ENCODE results near the gene NUMA1. TPM values are rescaled to one million over a fixed set of nuclear protein-coding genes. Genes with fewer than 3 reads are reported as not detected.

Gene NUMA1
- polyA plus RNA-seq, 3 donors, result 79.0 to 132 (median 90.3) TPM

GRCh38 chr11:72007089-72007476, 73.3 kb downstream of the NUMA1 start:
- H3K27ac ChIP-seq (ENCODE audit: low read depth, low read length), result no peak overlapping the region
- 83 to 89% (median 88%) methylated on average over 15 of the region's 15 CpGs for WGBS, 3 donors

- H3K27ac ChIP-seq (ENCODE audit: low read depth, low read length), result no peak overlapping the region
- 86 to 89% (median 88%) methylated on average over 8 of the region's 8 CpGs for WGBS, 3 donors
Measured at GRCh38 chr11:72006309-72007088, 73.8 kb downstream of the NUMA1 start.

- H3K27ac ChIP-seq (ENCODE audit: low read depth, low read length), result no peak overlapping the region
Measured at GRCh38 chr11:72005347-72006260, 74.7 kb downstream of the NUMA1 start.

GRCh38 chr11:72004515-72005346, 75.6 kb downstream of the NUMA1 start:
- 86 to 92% (median 89%) methylated on average over 16 of the region's 16 CpGs for WGBS, 3 donors
- no peak overlapping the region for H3K27ac ChIP-seq (ENCODE audit: low read depth, low read length)

More at GRCh38 chr11:72005347-72006260, 74.7 kb downstream of the NUMA1 start:
- WGBS, 3 donors, result 80 to 88% (median 82%) methylated on average over 20 of the region's 20 CpGs

- no peak overlapping the region for H3K27ac ChIP-seq (ENCODE audit: low read depth, low read length)
- WGBS, 3 donors, result 91 to 95% (median 94%) methylated on average over 13 to 20 of the region's 20 CpGs
Measured at GRCh38 chr11:72003776-72004171, 76.6 kb downstream of the NUMA1 start.

- WGBS, 3 donors, result 81 to 88% (median 84%) methylated on average over 12 of the region's 12 CpGs
- no peak overlapping the region for H3K27ac ChIP-seq (ENCODE audit: low read depth, low read length)
Measured at GRCh38 chr11:72002841-72003775, 77.2 kb downstream of the NUMA1 start.

GRCh38 chr11:72001834-72002591, 78.3 kb downstream of the NUMA1 start:
- 67 to 69% (median 67%) methylated on average over 10 of the region's 10 CpGs for WGBS, 3 donors
- no peak overlapping the region for H3K27ac ChIP-seq (ENCODE audit: low read depth, low read length)

- WGBS, 3 donors, result 65 to 90% (median 87%) methylated on average over 11 of the region's 11 CpGs
- no peak overlapping the region for H3K27ac ChIP-seq (ENCODE audit: low read depth, low read length)
Measured at GRCh38 chr11:72001285-72001684, 79.1 kb downstream of the NUMA1 start.

- WGBS, 3 donors, result 89 to 92% (median 90%) methylated on average over 10 of the region's 10 CpGs
- no peak overlapping the region for H3K27ac ChIP-seq (ENCODE audit: low read depth, low read length)
Measured at GRCh38 chr11:72000202-72000867, 80.0 kb downstream of the NUMA1 start.

- 66 to 72% (median 71%) methylated on average over 8 of the region's 8 CpGs for WGBS, 3 donors
- H3K27ac ChIP-seq (ENCODE audit: low read depth, low read length), result peak overlapping the region; percentile 11
Measured at GRCh38 chr11:71999798-72000197, 80.5 kb downstream of the NUMA1 start.

GRCh38 chr11:71999362-71999761, 81.0 kb downstream of the NUMA1 start:
- 18 to 29% (median 22%) methylated on average over 2 of the region's 2 CpGs for WGBS, 3 donors
- H3K27ac ChIP-seq (ENCODE audit: low read depth, low read length), result peak overlapping the region; percentile 68

GRCh38 chr11:71998649-71999310, 81.6 kb downstream of the NUMA1 start, which contains the start of gene IL18BP:
Gene IL18BP, plus strand, starts transcription at chr11:71998909. Its CDS starts 1,076 bp downstream, at chr11:71999985.
- H3K27ac ChIP-seq (ENCODE audit: low read depth, low read length), result peak within 1 kb of the TSS; percentile 68
- WGBS, 3 donors, result 56 to 83% (median 59%) methylated on average over 11 of the region's 11 CpGs

- WGBS, 3 donors, result 95 to 100% (median 100%) methylated on average over 2 of the region's 2 CpGs
- no peak overlapping the region for H3K27ac ChIP-seq (ENCODE audit: low read depth, low read length)
Measured at GRCh38 chr11:71998061-71998460, 82.3 kb downstream of the NUMA1 start.

- H3K27ac ChIP-seq (ENCODE audit: low read depth, low read length), result no peak overlapping the region
- WGBS, 3 donors, result 90 to 98% (median 96%) methylated on average over 3 of the region's 3 CpGs
Measured at GRCh38 chr11:71997594-71997993, 82.7 kb downstream of the NUMA1 start.

GRCh38 chr11:71996946-71997345, 83.4 kb downstream of the NUMA1 start:
- H3K27ac ChIP-seq (ENCODE audit: low read depth, low read length), result no peak overlapping the region
- WGBS, 3 donors, result 54 to 87% (median 63%) methylated on average over 8 of the region's 8 CpGs

- 91 to 99% (median 95%) methylated on average over 4 of the region's 4 CpGs for WGBS, 3 donors
- H3K27ac ChIP-seq (ENCODE audit: low read depth, low read length), result no peak overlapping the region
Measured at GRCh38 chr11:71996517-71996916, 83.8 kb downstream of the NUMA1 start.

All from adipose tissue (tissue), 3 donors.